Retina (tissue), 1 donor: ENCODE measurements around the gene USP15.
"Not testable (repeated sequence)": the region's sequence is repeated elsewhere in the genome, so short reads cannot be mapped to it uniquely, and the experiment has no call there.

Experiments used
- DNase-seq: peaks from one replicate; pipeline ENCODE4 v3.0.0-alpha.2; 2016

Gene USP15

DNA sequence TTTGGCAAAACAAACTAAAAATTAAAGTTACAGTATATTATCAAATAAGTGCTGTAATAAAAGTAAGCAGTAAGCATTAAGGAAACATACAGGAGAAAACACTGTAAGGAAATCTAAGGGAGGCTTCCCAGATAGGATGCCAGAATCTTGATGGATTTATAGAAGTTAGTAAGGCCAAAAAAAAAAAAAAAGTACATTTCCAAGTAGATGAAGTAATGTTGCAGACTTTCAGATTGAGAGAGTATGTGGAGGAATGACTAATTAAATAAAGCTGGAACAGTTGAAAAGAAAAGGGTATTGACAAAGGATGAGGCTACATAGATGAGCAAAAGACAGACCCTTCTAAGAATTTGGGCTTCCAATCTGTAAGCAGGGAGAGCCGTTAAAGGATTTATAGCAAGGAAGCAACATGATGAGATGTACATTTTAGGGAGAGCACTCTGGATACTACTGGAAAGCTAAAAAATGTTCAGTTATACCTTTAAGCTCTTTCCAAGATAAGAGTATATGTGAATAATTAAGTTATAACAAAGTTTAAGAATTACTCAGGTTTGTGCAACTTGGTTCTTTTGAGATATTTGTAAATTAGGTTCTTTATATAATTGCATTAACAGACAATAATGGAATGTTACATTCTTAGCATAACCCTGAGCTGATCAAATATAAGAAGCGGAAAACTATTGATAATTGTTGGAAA is 119.0 kb downstream of the USP15 start:
- no peak for DNase-seq

DNA sequence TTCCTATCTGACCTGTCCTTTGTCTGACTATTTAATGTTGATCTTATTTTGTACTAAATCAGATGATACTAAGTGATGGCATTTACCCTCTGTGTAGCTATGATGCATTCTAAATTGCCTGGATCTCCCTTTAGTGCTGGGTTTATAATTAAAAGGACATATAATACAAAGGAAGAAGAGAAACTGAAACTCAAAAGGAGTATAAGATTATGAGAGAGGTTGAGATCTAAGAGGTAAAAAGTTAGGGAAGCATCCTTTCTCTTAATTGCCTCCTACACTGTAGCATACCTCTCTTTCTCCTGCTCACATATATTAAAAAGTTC is 119.5 kb downstream of the USP15 start:
- DNase-seq = no peak

GRCh38 chr12:62382526-62382925 is 122.3 kb downstream of the USP15 start:
- no peak for DNase-seq

DNA sequence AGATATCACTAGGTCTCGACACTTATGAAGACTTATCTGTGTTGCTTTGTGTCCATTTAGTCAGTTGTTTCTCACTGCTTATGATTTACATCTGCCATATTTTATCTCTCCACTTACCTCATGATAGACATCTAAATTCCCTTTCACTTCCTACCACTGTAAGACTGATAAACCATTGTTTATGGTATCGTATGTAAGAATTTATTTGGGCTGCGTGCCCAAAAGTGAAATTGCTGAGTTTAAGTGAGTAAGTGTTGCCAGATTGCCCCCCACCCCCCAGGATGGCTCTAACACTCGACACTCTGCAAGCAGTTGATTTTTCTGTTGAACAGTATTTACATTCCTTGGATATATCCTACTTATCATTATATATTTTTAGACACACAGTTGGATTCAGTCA is 136.5 kb downstream of the USP15 start:
- DNase-seq = no peak

DNA sequence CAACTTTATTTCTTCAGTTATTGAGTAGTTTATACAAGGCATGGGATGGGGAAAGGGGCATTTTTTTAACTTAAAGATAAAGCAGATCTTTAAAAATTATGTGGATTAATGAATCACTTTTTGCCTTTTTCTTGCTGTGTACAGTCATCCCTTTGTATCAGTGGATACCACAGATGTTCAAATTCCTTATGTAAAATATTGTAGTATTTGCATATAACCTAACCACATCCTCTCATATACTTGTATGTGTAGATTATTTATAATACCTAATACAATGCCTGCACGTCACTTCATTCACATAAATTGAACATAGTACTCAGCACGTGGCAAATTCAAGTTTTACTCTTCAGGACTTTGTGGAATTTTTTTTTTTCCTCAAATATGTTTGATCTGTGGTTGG is 139.9 kb downstream of the USP15 start:
- no peak for DNase-seq

GRCh38 chr12:62401631-62402030 is 141.4 kb downstream of the USP15 start:
- no peak for DNase-seq

DNA sequence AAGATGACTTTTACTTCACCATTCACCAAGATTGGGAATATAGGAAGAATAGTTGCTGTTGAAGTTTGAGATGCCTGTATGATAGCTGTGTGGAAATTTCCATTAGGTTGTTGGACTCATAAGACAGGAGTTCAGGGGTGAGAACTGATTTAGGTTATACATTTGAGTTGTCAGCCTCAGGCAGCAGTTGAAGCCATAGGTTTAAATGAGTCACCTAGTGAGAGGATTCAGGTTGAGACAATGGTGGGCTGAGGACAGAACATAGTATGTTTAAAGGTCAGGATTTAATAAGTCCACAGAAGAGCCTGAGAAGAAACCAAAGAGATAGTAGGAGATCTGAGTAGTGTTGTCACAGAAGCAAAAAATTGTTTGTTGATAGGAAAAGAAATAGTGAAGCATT is 142.8 kb downstream of the USP15 start:
- no peak for DNase-seq

DNA sequence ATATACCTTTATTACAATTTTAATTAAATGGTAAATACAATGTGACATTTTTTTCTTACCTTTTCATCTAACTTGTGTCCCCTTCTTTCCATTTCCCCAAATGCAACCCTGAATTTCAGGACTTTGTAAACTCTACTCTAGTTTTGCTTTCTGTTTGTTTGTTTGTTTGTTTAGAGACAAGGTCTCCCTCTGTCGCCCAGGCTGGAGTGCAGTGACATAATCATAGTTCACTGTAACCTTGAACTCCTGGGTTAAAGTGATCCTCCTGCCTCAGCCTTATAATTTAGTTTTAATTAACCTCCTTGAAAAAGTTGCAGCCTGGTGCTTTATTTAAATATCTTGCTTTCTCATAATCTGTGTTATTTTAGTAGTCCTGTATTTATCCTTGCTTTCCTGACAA is 147.4 kb downstream of the USP15 start:
- DNase-seq = no peak

GRCh38 chr12:62409068-62409467 is 148.9 kb downstream of the USP15 start:
- DNase-seq = no peak

DNA sequence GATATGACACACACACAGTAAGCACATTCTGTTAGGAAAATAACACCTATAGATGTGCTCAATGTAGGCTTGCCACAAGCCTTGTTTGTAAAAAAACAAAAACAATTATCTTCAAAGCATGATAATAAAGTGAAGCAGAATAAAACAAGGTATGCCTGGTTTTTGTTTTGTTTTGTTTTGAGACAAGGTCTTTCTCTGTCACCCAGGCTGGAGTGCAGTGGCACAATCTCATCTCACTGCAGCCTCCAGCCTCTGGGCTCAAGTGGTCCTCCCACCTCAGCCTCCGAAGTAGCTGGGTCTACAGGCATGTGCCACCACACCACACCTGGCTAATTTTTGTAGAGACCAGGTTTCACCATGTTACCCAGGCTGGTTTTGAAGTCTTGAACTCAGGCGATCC is 154.0 kb downstream of the USP15 start:
- no peak for DNase-seq

GRCh38 chr12:62426089-62426488 is 165.9 kb downstream of the USP15 start:
- no peak for DNase-seq

DNA sequence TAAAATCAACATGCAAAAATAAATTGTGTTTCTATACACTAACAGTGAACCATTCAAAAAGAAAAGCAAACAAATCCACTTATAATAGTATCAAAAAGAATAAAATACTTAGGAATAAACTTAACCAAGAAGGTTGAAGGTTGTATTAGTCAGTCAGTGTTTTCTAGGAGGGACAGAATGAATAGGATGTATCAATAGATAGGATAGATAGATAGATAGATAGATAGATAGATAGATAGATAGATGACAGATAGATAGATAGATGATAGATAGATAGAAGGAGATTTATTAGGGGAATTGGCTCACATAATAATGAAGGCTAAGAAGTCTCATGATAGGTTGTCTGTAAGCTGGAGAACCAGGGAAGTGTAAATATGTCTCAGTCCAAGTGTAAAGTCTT is 169.3 kb downstream of the USP15 start:
- DNase-seq = no peak

GRCh38 chr12:62434494-62435302 is 174.5 kb downstream of the USP15 start:
- DNase-seq = no peak

GRCh38 chr12:62435303-62436163 is 175.3 kb downstream of the USP15 start:
- DNase-seq = peak; percentile 77

DNA sequence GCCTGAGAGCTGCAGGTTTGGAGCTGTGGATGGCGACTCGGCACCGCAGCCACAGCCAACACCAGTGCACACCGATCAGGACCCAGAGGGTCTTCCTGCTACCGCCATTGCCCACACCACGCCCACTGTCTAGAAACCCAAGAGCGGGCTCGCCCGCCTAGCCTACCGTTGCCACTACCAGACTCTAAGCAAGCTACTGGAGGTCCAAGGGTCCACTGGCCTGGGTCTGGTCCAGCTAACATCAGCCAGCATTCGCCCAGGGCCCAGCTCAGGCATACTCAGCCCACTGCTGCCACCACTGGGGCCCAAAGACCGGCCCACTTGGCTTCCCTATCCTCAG is 175.9 kb downstream of the USP15 start:
- no peak for DNase-seq

- DNase-seq = peak; percentile 44
Measured at GRCh38 chr12:62438098-62438692, 178.0 kb downstream of the USP15 start.

- no peak for DNase-seq
Measured at GRCh38 chr12:62446754-62447452, 186.7 kb downstream of the USP15 start.

- no peak for DNase-seq
Measured at GRCh38 chr12:62448436-62448835, 188.2 kb downstream of the USP15 start.

- not testable (repeated sequence) for DNase-seq
Measured at GRCh38 chr12:62455429-62455828, 195.2 kb downstream of the USP15 start.

GRCh38 chr12:62458626-62459025 is 198.4 kb downstream of the USP15 start:
- no peak for DNase-seq

DNA sequence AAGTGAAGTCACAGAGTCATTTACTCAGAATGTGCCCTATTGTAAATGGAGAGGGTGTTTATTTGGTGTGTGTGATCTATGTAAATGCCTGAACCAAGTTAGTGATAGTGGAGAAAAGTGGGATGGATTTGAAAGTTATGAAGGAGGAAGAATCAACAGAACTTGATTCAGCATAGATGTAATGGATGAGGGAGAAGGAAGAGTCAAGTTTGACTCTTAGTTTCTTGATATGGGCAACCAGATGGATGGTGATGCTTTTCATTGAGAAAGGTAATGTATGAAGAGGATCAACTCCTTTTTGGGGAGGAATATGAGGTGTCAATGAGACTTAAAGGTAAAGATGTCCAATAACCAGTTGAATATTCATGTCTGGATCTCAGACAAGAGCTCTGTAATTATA is 199.8 kb downstream of the USP15 start:
- DNase-seq = no peak

DNA sequence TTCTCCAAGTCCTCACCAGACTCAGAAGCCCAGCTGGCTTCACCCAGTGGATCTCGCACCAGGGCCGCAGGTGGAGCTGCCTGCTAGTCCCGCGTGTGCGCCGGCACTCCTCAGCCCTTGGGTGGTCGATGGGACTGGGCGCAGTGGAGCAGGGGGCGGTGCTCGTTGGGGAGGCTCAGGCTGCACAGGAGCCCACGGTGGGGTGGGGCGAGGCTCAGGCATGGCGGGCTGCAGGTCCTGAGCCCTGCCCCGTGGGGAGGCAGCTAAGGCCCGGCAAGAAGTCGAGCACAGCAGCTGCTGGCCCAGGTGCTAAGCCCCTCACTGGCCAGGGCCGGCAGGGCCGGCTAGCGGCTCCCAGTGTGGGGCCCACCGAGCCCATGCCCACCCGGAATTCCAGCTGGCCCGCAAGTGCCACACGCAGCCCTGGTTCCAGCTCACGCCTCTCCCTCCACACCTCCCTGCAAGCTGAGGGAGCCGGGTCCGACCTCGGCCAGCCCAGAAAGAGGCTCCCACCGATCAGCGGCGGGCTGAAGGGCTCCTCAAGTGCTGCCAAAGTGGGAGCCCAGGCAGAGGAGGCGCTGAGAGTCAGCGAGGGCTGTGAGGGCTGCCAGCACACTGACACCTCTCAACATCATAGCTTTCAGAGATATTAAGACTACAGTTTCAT is 201.1 kb downstream of the USP15 start:
- DNase-seq = not testable (repeated sequence)
